Keratinocyte (primary cell): ENCODE results near the gene SIK3. TPM values are rescaled to one million over a fixed set of nuclear protein-coding genes. Genes with fewer than 3 reads are reported as not detected.
A peak's percentile ranks its signal among the peaks of the same experiment; 100 is the strongest.

Experiments used
- DNase-seq: peaks from one replicate; pipeline ENCODE4 v3.0.0-alpha.2; 2011; ENCODE audit warnings: low read depth, missing footprints, low spot score
- FAIRE-seq: peaks from 2 replicates; lab custom pipeline; 2011; peaks lifted over from hg19 to GRCh38; lab: Jason Lieb, UNC
- H2AFZ ChIP-seq: 2 replicates; pipeline ENCODE4 v1.6.0; 2012; ENCODE audit warnings: low read length, control low read depth, inconsistent platforms; ENCODE audit not compliant: control insufficient read depth
- H3K27ac ChIP-seq: 2 replicates; pipeline ENCODE4 v1.5.1; 2011; ENCODE audit warnings: low read length; ENCODE audit not compliant: control insufficient read depth, insufficient read depth
- H3K27me3 ChIP-seq: 3 replicates; pipeline ENCODE4 v1.6.0; 2011; ENCODE audit warnings: low read length; ENCODE audit not compliant: control insufficient read depth, insufficient read depth; ENCODE audit errors: extremely low read depth
- H3K36me3 ChIP-seq, 2 experiments: 2 replicates in 1 of 2; 3 replicates in 1 of 2; pipeline ENCODE4 v1.5.1; 2011; ENCODE audit warnings: low read length in 2 of 2, mild to moderate bottlenecking in 1 of 2; ENCODE audit not compliant: control insufficient read depth in 2 of 2, insufficient read depth in 2 of 2; ENCODE audit errors: extremely low read depth in 1 of 2
- H3K4me1 ChIP-seq: 3 replicates; pipeline ENCODE4 v1.5.1; 2011; ENCODE audit warnings: low read length; ENCODE audit not compliant: control insufficient read depth, insufficient read depth; ENCODE audit errors: extremely low read depth
- H3K4me2 ChIP-seq: 3 replicates; pipeline ENCODE4 v1.6.0; 2011; ENCODE audit warnings: low read depth, low read length; ENCODE audit not compliant: control insufficient read depth, insufficient read depth; ENCODE audit errors: extremely low read depth
- H3K4me3 ChIP-seq, 3 experiments: fragments of 200-600 bp in 1 of 3; sonication (generic) in 1 of 3; 2 replicates in 2 of 3; 3 replicates in 1 of 3; pipeline ENCODE4 v1.5.1; 2011 to 2016; ENCODE audit warnings: low read length in 3 of 3, mild to moderate bottlenecking in 3 of 3, control low read depth in 2 of 3, inconsistent platforms in 1 of 3, low read depth in 1 of 3, mixed read lengths in 1 of 3, mixed run types in 1 of 3, moderate library complexity in 1 of 3; ENCODE audit not compliant: control insufficient read depth in 2 of 3, insufficient read depth in 2 of 3; ENCODE audit errors: extremely low read depth in 1 of 3
- H3K79me2 ChIP-seq: 2 replicates; pipeline ENCODE4 v1.6.0; 2012; ENCODE audit warnings: low read length; ENCODE audit not compliant: control insufficient read depth, insufficient read depth
- H3K9ac ChIP-seq: 3 replicates; pipeline ENCODE4 v1.6.0; 2011; ENCODE audit warnings: low read length; ENCODE audit not compliant: control insufficient read depth, insufficient read depth; ENCODE audit errors: extremely low read depth
- H3K9me1 ChIP-seq: 3 replicates; pipeline ENCODE4 v1.6.0; 2011; ENCODE audit warnings: low read length; ENCODE audit not compliant: control insufficient read depth, insufficient read depth; ENCODE audit errors: extremely low read depth
- H3K9me3 ChIP-seq: 2 replicates; pipeline ENCODE4 v1.5.1; 2012; ENCODE audit warnings: low read depth, low read length; ENCODE audit not compliant: control insufficient read depth
- H4K20me1 ChIP-seq: 3 replicates; pipeline ENCODE4 v1.6.0; 2011; ENCODE audit warnings: low read length; ENCODE audit not compliant: control insufficient read depth, insufficient read depth; ENCODE audit errors: extremely low read depth
- CTCF ChIP-seq, 3 experiments: IDR thresholded peaks in 1 of 3; conservative IDR thresholded peaks in 1 of 3; optimal IDR thresholded peaks in 1 of 3; 2 replicates in 2 of 3; 3 replicates in 1 of 3; pipeline versions ENCODE3 to v1.5.1; 2011; ENCODE audit warnings: low read length in 3 of 3, mild to moderate bottlenecking in 3 of 3, moderate library complexity in 2 of 3, control low read depth in 1 of 3, inconsistent platforms in 1 of 3; ENCODE audit not compliant: insufficient read depth in 2 of 3; ENCODE audit errors: extremely low read depth in 1 of 3
- EZH2 ChIP-seq: IDR thresholded peaks from one replicate; pipeline ENCODE4 v1.6.1; 2012; ENCODE audit warnings: inconsistent platforms, mild to moderate bottlenecking, low read length, moderate library complexity
- dilution Hi-C: fragments of 300-500 bp; cut with MboI; formaldehyde crosslinking; loops from one replicate; pipeline ENCODE4 v1.7.0; 2020; ENCODE audit warnings: low sequenced_read_pairs; ENCODE audit not compliant: extremely low pct_ligation_motif_present
- polyA plus RNA-seq, 5 experiments: library from polyadenylated mRNA; depleted of rRNA in 3 of 5; stranded (reverse) in 3 of 5; stranded (forward) in 1 of 5; unstranded in 1 of 5; fragments of >200 nt; gene quantifications; 1 replicate in 1 of 5; 2 replicates in 3 of 5; 3 replicates in 1 of 5; pipeline versions ENCODE4 v1.2.1 to v1.2.3, GENCODE V29; 2011 to 2012; ENCODE audit warnings: missing spikeins in 2 of 5, low read depth in 1 of 5, low replicate concordance in 1 of 5

SIK3 gene
- polyA plus RNA-seq, 1 donor (not counting 4 experiments of a cell fraction or from before 2014, with no cell fraction given), result 8.2 TPM

GRCh38 chr11:117019871-117020270 is 78.4 kb downstream of the SIK3 start:
- peaks cover 10% of the 10 kb centered on the region for H3K4me1 ChIP-seq
- peak overlapping the region; percentile 47 for H3K27ac ChIP-seq
- H3K9ac ChIP-seq, result no peak overlapping the region
- TF ChIP-seq CTCF (optimal IDR thresholded peaks at IDR 0.05 in 1 of 3, IDR thresholded peaks at IDR 0.05 in 1 of 3, conservative IDR thresholded peaks at IDR 0.05 in 1 of 3; ENCODE audit: extremely low read depth in 1 of 3, insufficient read depth in 2 of 3, low read length in 3 of 3) (no peak), EZH2 (no peak)
- H3K9me3 ChIP-seq, result no peaks in the 10 kb centered on the region
- H4K20me1 ChIP-seq, result no peaks in the 10 kb centered on the region
- dilution Hi-C loops, result no loop called here
- H3K9me1 ChIP-seq, result peaks cover 2% of the 10 kb centered on the region
- peaks cover 58% of the 10 kb centered on the region for H3K79me2 ChIP-seq
- DNase-seq (no peak), FAIRE-seq (no peak)
- H3K36me3 ChIP-seq, result no peaks in the 10 kb centered on the region
- no peak overlapping the region for H3K4me2 ChIP-seq
- no peak overlapping the region for H2AFZ ChIP-seq
- no peaks in the 10 kb centered on the region for H3K27me3 ChIP-seq
- H3K4me3 ChIP-seq, result no peak overlapping the region

GRCh38 chr11:117017456-117017855 is 80.8 kb downstream of the SIK3 start:
- dilution Hi-C loops, result no loop called here
- Histone ChIP-seq H3K36me3 (no peaks in the 10 kb centered on the region), H4K20me1 (no peaks in the 10 kb centered on the region), H3K4me1 (peaks cover 10% of the 10 kb centered on the region), H3K79me2 (peaks cover 52% of the 10 kb centered on the region), H3K27me3 (no peaks in the 10 kb centered on the region), H3K4me2 (no peak overlapping the region), H3K9me3 (no peaks in the 10 kb centered on the region), H3K4me3 (no peak overlapping the region), H3K27ac (peak overlapping the region; percentile 37), H2AFZ (no peak overlapping the region), H3K9me1 (peaks cover 2% of the 10 kb centered on the region), H3K9ac (no peak overlapping the region)
- no peak for DNase-seq
- no peak for FAIRE-seq
- TF ChIP-seq EZH2, result no peak
- no peak for TF ChIP-seq CTCF (optimal IDR thresholded peaks at IDR 0.05 in 1 of 3, IDR thresholded peaks at IDR 0.05 in 1 of 3, conservative IDR thresholded peaks at IDR 0.05 in 1 of 3; ENCODE audit: extremely low read depth in 1 of 3, insufficient read depth in 2 of 3, low read length in 3 of 3)
